ENCODE measurements around the gene FOXA3.
A peak's percentile ranks its signal among the peaks of the same experiment; 100 is the strongest.

Gene FOXA3

GRCh38 chr19:45874620-45874966 lies 10.5 kb downstream of the FOXA3 start:
- peak; percentile 8 for DNase-seq (ENCODE audit: low read depth)
- H3K4me3 ChIP-seq (ENCODE audit: low read depth, low read length): no peak overlapping the region
- TF ChIP-seq, protein P1, sequence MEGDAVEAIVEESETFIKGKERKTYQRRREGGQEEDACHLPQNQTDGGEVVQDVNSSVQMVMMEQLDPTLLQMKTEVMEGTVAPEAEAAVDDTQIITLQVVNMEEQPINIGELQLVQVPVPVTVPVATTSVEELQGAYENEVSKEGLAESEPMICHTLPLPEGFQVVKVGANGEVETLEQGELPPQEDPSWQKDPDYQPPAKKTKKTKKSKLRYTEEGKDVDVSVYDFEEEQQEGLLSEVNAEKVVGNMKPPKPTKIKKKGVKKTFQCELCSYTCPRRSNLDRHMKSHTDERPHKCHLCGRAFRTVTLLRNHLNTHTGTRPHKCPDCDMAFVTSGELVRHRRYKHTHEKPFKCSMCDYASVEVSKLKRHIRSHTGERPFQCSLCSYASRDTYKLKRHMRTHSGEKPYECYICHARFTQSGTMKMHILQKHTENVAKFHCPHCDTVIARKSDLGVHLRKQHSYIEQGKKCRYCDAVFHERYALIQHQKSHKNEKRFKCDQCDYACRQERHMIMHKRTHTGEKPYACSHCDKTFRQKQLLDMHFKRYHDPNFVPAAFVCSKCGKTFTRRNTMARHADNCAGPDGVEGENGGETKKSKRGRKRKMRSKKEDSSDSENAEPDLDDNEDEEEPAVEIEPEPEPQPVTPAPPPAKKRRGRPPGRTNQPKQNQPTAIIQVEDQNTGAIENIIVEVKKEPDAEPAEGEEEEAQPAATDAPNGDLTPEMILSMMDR (IDR thresholded peaks at IDR 0.05; ENCODE audit: low read depth, low read length): no peak
- TF ChIP-seq MAX (IDR thresholded peaks at IDR 0.05; ENCODE audit: low read depth, low read length) (no peak), MYC (IDR thresholded peaks at IDR 0.05; ENCODE audit: low read depth, low read length) (no peak), POLR2A (IDR thresholded peaks at IDR 0.05; ENCODE audit: extremely low read depth, insufficient read length) (no peak)

DNA sequence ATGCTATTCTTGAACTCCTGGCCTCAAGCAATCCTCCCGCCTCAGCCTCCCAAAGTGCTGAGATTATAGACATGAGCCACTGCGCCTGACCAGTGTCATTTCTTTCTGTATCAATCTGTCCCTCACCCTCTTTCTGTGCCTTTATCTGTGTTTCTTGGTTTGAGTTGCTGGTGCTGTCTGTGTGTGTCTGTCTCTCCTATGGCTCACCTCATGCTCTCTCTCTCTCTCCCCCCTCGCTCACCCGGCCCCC lies 12.0 kb downstream of the FOXA3 start:
- peak overlapping the region; percentile 39 for H3K4me3 ChIP-seq (ENCODE audit: low read depth, low read length)
- peak; percentile 78 for DNase-seq (ENCODE audit: low read depth)
- TF ChIP-seq POLR2A (IDR thresholded peaks at IDR 0.05; ENCODE audit: extremely low read depth, insufficient read length) (no peak), MYC (IDR thresholded peaks at IDR 0.05; ENCODE audit: low read depth, low read length) (no peak), MAX (IDR thresholded peaks at IDR 0.05; ENCODE audit: low read depth, low read length) (peak; percentile 24)

GRCh38 chr19:45876411-45877197 lies 12.5 kb downstream of the FOXA3 start:
- peak overlapping the region; percentile 39 for H3K4me3 ChIP-seq (ENCODE audit: low read depth, low read length)
- DNase-seq (ENCODE audit: low read depth): peak; percentile 92
- TF ChIP-seq, protein P1 (IDR thresholded peaks at IDR 0.05; ENCODE audit: low read depth, low read length): no peak
- TF ChIP-seq MAX (IDR thresholded peaks at IDR 0.05; ENCODE audit: low read depth, low read length) (0 out of 2 replicates have a peak, but pooled peaks have one; percentile 24), POLR2A (IDR thresholded peaks at IDR 0.05; ENCODE audit: extremely low read depth, insufficient read length) (peak; percentile 30), MYC (IDR thresholded peaks at IDR 0.05; ENCODE audit: low read depth, low read length) (no peak)

GRCh38 chr19:45878043-45878794 lies 14.1 kb downstream of the FOXA3 start:
- TF ChIP-seq MYC (IDR thresholded peaks at IDR 0.05; ENCODE audit: low read depth, low read length): 0 out of 2 replicates have a peak, but pooled peaks have one; percentile 27
- TF ChIP-seq MAX (IDR thresholded peaks at IDR 0.05; ENCODE audit: low read depth, low read length): no peak
- TF ChIP-seq, protein P1 (IDR thresholded peaks at IDR 0.05; ENCODE audit: low read depth, low read length): no peak
- H3K4me3 ChIP-seq (ENCODE audit: low read depth, low read length): no peak overlapping the region
- DNase-seq (ENCODE audit: low read depth): no peak

GRCh38 chr19:45879055-45879454 lies 14.9 kb downstream of the FOXA3 start:
- H3K4me3 ChIP-seq (ENCODE audit: low read depth, low read length): no peak overlapping the region
- TF ChIP-seq MYC (IDR thresholded peaks at IDR 0.05; ENCODE audit: low read depth, low read length): no peak
- TF ChIP-seq, protein P1 (IDR thresholded peaks at IDR 0.05; ENCODE audit: low read depth, low read length): no peak
- no peak for TF ChIP-seq MAX (IDR thresholded peaks at IDR 0.05; ENCODE audit: low read depth, low read length)
- no peak for TF ChIP-seq POLR2A (IDR thresholded peaks at IDR 0.05; ENCODE audit: extremely low read depth, insufficient read length)
- DNase-seq (ENCODE audit: low read depth): no peak

DNA sequence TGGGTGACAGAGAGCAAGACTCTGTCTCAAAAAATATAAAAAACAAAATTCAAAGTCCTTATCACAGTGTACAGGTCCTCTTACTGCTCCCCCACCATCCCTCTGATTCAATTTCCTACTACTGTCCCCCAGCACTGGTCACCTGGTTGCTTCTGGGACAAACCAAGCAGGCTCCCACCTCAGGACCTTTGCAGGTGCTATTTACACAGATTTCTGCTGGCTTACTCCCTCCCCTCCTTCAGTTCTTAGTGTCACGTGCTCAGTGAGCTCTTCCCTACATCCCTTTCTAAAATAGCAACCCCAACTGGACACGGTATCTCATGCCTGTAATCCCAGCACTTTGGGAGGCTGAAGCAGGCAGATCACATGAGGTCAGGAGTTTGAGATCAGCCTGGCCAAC lies 15.8 kb downstream of the FOXA3 start:
- no peak overlapping the region for H3K4me3 ChIP-seq (ENCODE audit: low read depth, low read length)
- TF ChIP-seq, protein P1 (IDR thresholded peaks at IDR 0.05; ENCODE audit: low read depth, low read length): no peak
- TF ChIP-seq POLR2A (IDR thresholded peaks at IDR 0.05; ENCODE audit: extremely low read depth, insufficient read length) (no peak), MYC (IDR thresholded peaks at IDR 0.05; ENCODE audit: low read depth, low read length) (no peak), MAX (IDR thresholded peaks at IDR 0.05; ENCODE audit: low read depth, low read length) (no peak)
- no peak for DNase-seq (ENCODE audit: low read depth)
